ENCODE measurements around the gene NPTN. TPM values are rescaled to one million over a fixed set of nuclear protein-coding genes. Genes with fewer than 3 reads are reported as not detected.

Gene NPTN
- total RNA-seq, 2 donors from 2014 or later: 85.4 to 110 TPM

DNA sequence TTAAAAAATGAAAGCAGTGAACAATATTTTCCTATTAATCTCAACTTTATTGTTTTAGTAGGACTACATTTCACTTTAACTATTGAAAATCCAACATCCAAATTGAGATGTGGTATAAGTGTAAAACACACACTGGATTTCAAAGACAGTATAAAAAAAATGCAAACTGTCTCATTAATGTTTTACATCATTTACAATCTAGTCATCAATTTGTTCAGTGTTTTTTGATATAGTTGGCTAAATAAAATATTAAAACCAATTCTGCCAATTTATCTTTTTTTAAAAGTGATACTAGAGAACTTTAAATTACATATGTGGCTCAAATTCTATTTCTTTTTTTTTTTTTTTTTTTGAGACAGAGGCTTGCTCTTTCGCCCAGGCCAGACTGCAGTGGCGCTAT, 95.1 kb downstream of the NPTN start:
- H3K4me1 ChIP-seq (ENCODE audit: control insufficient read depth, insufficient read depth, low read length): no peaks in the 10 kb centered on the region
- TF ChIP-seq, protein P1, sequence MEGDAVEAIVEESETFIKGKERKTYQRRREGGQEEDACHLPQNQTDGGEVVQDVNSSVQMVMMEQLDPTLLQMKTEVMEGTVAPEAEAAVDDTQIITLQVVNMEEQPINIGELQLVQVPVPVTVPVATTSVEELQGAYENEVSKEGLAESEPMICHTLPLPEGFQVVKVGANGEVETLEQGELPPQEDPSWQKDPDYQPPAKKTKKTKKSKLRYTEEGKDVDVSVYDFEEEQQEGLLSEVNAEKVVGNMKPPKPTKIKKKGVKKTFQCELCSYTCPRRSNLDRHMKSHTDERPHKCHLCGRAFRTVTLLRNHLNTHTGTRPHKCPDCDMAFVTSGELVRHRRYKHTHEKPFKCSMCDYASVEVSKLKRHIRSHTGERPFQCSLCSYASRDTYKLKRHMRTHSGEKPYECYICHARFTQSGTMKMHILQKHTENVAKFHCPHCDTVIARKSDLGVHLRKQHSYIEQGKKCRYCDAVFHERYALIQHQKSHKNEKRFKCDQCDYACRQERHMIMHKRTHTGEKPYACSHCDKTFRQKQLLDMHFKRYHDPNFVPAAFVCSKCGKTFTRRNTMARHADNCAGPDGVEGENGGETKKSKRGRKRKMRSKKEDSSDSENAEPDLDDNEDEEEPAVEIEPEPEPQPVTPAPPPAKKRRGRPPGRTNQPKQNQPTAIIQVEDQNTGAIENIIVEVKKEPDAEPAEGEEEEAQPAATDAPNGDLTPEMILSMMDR (conservative IDR thresholded peaks at IDR 0.05): no peak
- Mint-ChIP-seq H3K9me3 (no peaks in the 10 kb centered on the region), H3K27me3 (ENCODE audit: insufficient read depth) (no peaks in the 10 kb centered on the region), H3K4me3 (no peak overlapping the region), H3K4me1 (no peaks in the 10 kb centered on the region), H3K36me3 (ENCODE audit: low read depth) (no peaks in the 10 kb centered on the region), H3K27ac (no peak overlapping the region)
- DNase-seq: no peak
- H3K27me3 ChIP-seq (ENCODE audit: control insufficient read depth, insufficient read depth, low read length, poor library complexity, severe bottlenecking): no peaks in the 10 kb centered on the region
- no peak overlapping the region for H3K9ac ChIP-seq (ENCODE audit: extremely low read depth, low read length, poor library complexity, severe bottlenecking)
- no peak overlapping the region for H3K4me3 ChIP-seq (ENCODE audit: low read length)
- H3K36me3 ChIP-seq (ENCODE audit: control insufficient read depth, insufficient read depth, low read length): no peaks in the 10 kb centered on the region
- no peak overlapping the region for H3K27ac ChIP-seq (ENCODE audit: low read depth, low read length)
- H3K9me3 ChIP-seq (ENCODE audit: control insufficient read depth, low read length): no peaks in the 10 kb centered on the region
- 95% methylated on average over 2 of the region's 2 CpGs; no CpG with 5 or more reads in 1 of the 2 experiments for WGBS, 2 experiments (ENCODE audit: insufficient coverage in 1 of 2, insufficient read length in 1 of 2)

DNA sequence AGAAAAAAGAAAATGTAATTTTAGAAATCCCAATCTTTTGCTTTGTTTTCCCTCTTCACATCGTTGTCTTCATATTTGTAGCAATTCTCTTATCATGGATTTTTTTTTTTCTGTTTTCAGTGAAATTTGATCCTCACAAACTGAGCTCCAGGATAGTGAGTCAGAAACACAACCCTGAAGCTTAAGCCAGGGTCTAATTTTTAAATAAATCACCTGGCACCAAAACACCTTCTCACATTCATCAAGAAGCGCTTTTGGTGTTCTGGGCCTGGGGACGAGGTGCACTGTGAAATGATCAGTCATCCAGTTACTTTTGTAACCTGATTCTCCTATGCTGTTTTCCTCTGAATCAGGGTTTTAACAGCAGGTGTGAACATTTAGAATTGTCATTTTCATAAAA, 102.5 kb downstream of the NPTN start:
- H3K27ac Mint-ChIP-seq: no peak overlapping the region
- H3K27me3 ChIP-seq (ENCODE audit: control insufficient read depth, insufficient read depth, low read length, poor library complexity, severe bottlenecking): no peaks in the 10 kb centered on the region
- no peaks in the 10 kb centered on the region for H3K36me3 Mint-ChIP-seq (ENCODE audit: low read depth)
- no peak overlapping the region for H3K4me3 Mint-ChIP-seq
- no peaks in the 10 kb centered on the region for H3K9me3 ChIP-seq (ENCODE audit: control insufficient read depth, low read length)
- DNase-seq: no peak
- H3K4me1 ChIP-seq (ENCODE audit: control insufficient read depth, insufficient read depth, low read length): no peaks in the 10 kb centered on the region
- TF ChIP-seq, protein P1 (conservative IDR thresholded peaks at IDR 0.05): no peak
- H3K4me3 ChIP-seq (ENCODE audit: low read length): no peak overlapping the region
- H3K9me3 Mint-ChIP-seq: peaks cover 5% of the 10 kb centered on the region
- H3K4me1 Mint-ChIP-seq: no peaks in the 10 kb centered on the region
- H3K9ac ChIP-seq (ENCODE audit: extremely low read depth, low read length, poor library complexity, severe bottlenecking): no peak overlapping the region
- WGBS, 2 experiments (ENCODE audit: insufficient coverage in 1 of 2, insufficient read length in 1 of 2): 82 to 86% methylated on average over 3 of the region's 3 CpGs
- H3K27ac ChIP-seq (ENCODE audit: low read depth, low read length): no peak overlapping the region
- H3K36me3 ChIP-seq (ENCODE audit: control insufficient read depth, insufficient read depth, low read length): no peaks in the 10 kb centered on the region
- no peaks in the 10 kb centered on the region for H3K27me3 Mint-ChIP-seq (ENCODE audit: insufficient read depth)

DNA sequence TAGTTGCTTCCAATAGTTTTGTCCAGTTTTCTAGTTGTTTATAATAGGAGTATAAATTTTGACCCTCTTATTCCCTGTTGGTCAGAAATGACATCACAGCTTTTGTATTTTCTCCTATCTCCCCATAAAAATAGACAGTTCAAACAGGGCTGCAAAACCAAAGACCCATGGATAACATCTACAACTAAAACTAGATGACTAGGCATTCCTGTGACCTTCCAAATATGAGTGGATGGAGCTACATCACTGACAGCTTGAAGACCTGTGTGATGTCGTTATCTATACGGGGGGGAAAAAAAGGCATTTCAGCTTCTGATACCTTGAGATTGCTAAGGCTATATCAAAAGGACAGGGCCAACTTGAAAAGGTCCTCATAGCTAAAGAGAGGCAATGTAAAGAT, 105.6 kb downstream of the NPTN start:
- no peak overlapping the region for H3K27ac ChIP-seq (ENCODE audit: low read depth, low read length)
- Mint-ChIP-seq H3K4me3 (no peak overlapping the region), H3K4me1 (no peaks in the 10 kb centered on the region), H3K27ac (no peak overlapping the region), H3K9me3 (peaks cover 5% of the 10 kb centered on the region), H3K27me3 (ENCODE audit: insufficient read depth) (no peaks in the 10 kb centered on the region), H3K36me3 (ENCODE audit: low read depth) (no peaks in the 10 kb centered on the region)
- H3K4me1 ChIP-seq (ENCODE audit: control insufficient read depth, insufficient read depth, low read length): no peaks in the 10 kb centered on the region
- H3K36me3 ChIP-seq (ENCODE audit: control insufficient read depth, insufficient read depth, low read length): no peaks in the 10 kb centered on the region
- no peaks in the 10 kb centered on the region for H3K9me3 ChIP-seq (ENCODE audit: control insufficient read depth, low read length)
- TF ChIP-seq, protein P1 (conservative IDR thresholded peaks at IDR 0.05): no peak
- WGBS, 2 experiments (ENCODE audit: insufficient coverage in 1 of 2, insufficient read length in 1 of 2): 86 to 92% methylated on average over 2 of the region's 2 CpGs
- H3K27me3 ChIP-seq (ENCODE audit: control insufficient read depth, insufficient read depth, low read length, poor library complexity, severe bottlenecking): no peaks in the 10 kb centered on the region
- H3K9ac ChIP-seq (ENCODE audit: extremely low read depth, low read length, poor library complexity, severe bottlenecking): no peak overlapping the region
- DNase-seq: no peak
- H3K4me3 ChIP-seq (ENCODE audit: low read length): no peak overlapping the region

Measured in endodermal cell (in vitro differentiated cells).